GM18951 (cell line): ENCODE measurements around the gene C20orf204.
"Not testable (repeated sequence)": the region's sequence is repeated elsewhere in the genome, so short reads cannot be mapped to it uniquely, and the experiment has no call there.

ENCODE experiments used
- POLR2A ChIP-seq: IDR thresholded peaks from 4 replicates; pipeline ENCODE4 v1.6.1; 2011; ENCODE audit warnings: mild to moderate bottlenecking; ENCODE audit not compliant: insufficient read length, insufficient read depth; ENCODE audit errors: extremely low read depth
- in situ Hi-C: fragments of 300-500 bp; cut with MboI; formaldehyde crosslinking; loops from one replicate; pipeline ENCODE4 v1.12.0; 2022; ENCODE audit warnings: low sequenced_read_pairs, mixed read lengths, inconsistent platforms; ENCODE audit not compliant: unreplicated experiment

The C20orf204 gene

GRCh38 chr20:64083378-64083803, 47.4 kb downstream of the C20orf204 start:
- no peak for TF ChIP-seq POLR2A
- in situ Hi-C loops, result no loop called here

DNA sequence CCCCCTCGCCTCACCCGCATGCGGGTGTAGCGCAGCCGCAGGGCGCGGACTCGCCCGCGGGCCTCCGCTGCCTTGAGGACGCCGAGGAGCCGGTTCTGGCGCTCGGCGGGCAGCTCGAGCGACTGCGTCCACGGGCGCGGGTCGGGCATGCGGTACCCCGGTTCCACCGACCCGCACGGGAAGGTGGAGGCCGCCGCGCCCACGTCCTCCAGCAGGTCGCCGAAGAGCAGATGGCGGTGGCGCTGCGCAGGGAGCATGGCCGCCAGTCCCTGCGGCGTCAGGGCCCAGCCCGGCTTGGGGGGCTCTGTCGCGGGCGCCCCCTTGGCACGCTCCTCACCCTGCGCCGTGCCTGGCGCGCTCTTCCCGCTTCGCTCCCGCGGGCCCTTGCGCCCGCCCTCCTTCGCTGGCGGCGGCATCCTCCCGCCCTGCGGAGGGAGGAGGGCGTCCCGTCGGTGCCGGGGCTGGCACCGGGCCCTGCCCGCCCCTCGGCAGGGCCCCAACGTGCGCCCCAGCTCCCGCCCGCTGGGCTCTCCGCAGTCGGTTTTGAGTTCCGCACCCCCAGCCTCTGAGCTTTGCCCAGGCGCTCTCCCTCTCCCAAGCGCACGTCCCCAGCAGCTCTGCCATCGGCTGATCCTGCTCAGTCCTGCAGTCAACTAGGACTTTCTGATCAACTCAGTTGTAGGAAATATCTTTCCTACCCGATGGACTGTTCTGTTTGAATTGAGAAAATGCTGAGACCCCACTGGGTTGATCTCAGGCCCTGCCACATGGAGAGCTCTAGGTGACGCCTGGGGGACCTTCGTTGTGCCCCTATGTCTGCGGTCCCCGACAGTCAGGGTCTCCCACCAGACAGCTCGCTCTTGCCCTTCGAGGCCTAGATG, 48.1 kb downstream of the C20orf204 start, which contains the start of gene LKAAEAR1:
LKAAEAR1 (minus strand) TSS at position 595 of the 881 bp plus-strand sequence; CDS start at position 416, 179 bp downstream.
- TF ChIP-seq POLR2A, result no peak
- in situ Hi-C loops, result no loop called here

GRCh38 chr20:64084685-64085152, 48.7 kb downstream of the C20orf204 start:
- TF ChIP-seq POLR2A, result no peak
- in situ Hi-C loops, result no loop called here

DNA sequence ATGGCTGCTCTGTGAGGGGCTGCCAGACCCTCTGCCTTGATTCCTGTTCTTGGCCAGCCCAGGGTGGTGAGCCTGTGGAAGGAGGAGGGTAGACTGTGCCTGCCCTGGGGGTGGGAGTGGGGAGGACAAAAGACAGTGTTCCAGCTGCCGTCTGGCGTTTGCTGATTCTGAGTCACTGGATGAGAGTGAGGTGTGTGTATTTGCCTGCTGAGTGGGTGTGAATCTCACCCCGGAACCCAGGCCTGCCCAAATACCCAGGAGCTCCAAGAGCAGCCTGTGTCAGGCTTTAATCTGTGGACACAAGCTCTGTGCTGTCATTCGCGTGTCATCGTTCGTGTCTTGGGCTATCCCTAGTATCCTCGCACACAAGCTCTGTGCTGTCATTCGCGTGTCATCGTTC, 50.8 kb downstream of the C20orf204 start:
- in situ Hi-C loops, result no loop called here
- TF ChIP-seq POLR2A, result no peak

- in situ Hi-C loops, result not testable (repeated sequence)
Measured at GRCh38 chr20:64087226-64087825, 51.3 kb downstream of the C20orf204 start.

DNA sequence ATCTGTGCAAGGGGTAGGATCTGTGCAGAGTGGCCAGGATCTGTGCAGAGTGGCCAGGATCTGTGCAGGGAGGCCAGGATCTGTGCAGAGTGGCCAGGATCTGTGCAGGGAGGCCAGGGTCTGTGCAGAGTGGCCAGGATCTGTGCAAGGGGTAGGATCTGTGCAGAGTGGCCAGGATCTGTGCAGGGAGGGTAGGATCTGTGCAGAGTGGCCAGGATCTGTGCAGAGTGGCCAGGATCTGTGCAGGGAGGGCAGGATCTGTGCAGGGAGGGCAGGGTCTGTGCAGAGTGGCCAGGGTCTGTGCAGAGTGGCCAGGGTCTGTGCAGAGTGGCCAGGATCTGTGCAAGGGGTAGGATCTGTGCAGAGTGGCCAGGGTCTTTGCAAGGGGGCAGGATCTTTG, 52.6 kb downstream of the C20orf204 start:
- in situ Hi-C loops, result not testable (repeated sequence)
